Measurements from ENCODE around the gene SLC26A2. TPM values are rescaled to one million over a fixed set of nuclear protein-coding genes. Genes with fewer than 3 reads are reported as not detected.
A peak's percentile ranks its signal among the peaks of the same experiment; 100 is the strongest.

SLC26A2 gene
- total RNA-seq, 1 experiment from 2014 or later = 10.8 TPM

GRCh38 chr5:150001660-150002486, 41.3 kb downstream of the SLC26A2 start:
- no peaks in the 10 kb centered on the region for H3K9me3 ChIP-seq (ENCODE audit: low read length)
- H3K4me2 ChIP-seq (ENCODE audit: low read length) = peak overlapping the region; percentile 96
- H3K9me2 ChIP-seq (replicated peaks; ENCODE audit: low read length) = no peaks in the 10 kb centered on the region
- no peak overlapping the region for H3K27ac ChIP-seq (ENCODE audit: low read length)
- H2AFZ ChIP-seq (ENCODE audit: low read length) = peak overlapping the region; percentile 76; the same call in 1 of the 2 replicates
- intact Hi-C loops (cut with micrococcal nuclease) = loop anchor here (1.0 to 10.0 kb wide), 5 partner anchors 15 to 267 kb away; partner anchors contain the start of gene PPARGC1B
- H3K27me3 ChIP-seq (ENCODE audit: low read length) = no peaks in the 10 kb centered on the region
- ChIA-PET POLR2A (ENCODE audit: unreplicated experiment) (interaction anchor here (0.5 kb wide), 1 partner anchor 655 kb away, joined by 4 read pairs; no protein-coding TSS in a partner anchor), CTCF (no interaction called here)
- H3K4me1 ChIP-seq (ENCODE audit: insufficient read depth, low read length) = peaks cover 22% of the 10 kb centered on the region
- H3K36me3 ChIP-seq (ENCODE audit: low read depth, low read length) = peaks cover 22% of the 10 kb centered on the region
- peak overlapping the region; percentile 93 for H3K9ac ChIP-seq (ENCODE audit: low read length)
- H3K4me3 ChIP-seq (ENCODE audit: low read length) = peak overlapping the region; percentile 89
- DNase-seq (peak; percentile 84), ATAC-seq (peak; percentile 53)
- BruUV-seq (replicated peaks) = TSS peak; percentile 52
- TF ChIP-seq CTCF (conservative IDR thresholded peaks at IDR 0.05; ENCODE audit: low read depth, low read length) (peak; percentile 83), EZH2 (IDR thresholded peaks at IDR 0.05; ENCODE audit: low read length, unreplicated experiment) (no peak)
- peaks cover 11% of the 10 kb centered on the region for H4K20me1 ChIP-seq (ENCODE audit: low read length)
- H3K79me2 ChIP-seq (ENCODE audit: low read length) = peaks cover 60% of the 10 kb centered on the region
- H3F3A ChIP-seq (ENCODE audit: low read length, unreplicated experiment) = no peaks in the 10 kb centered on the region

GRCh38 chr5:150006318-150006717, 45.8 kb downstream of the SLC26A2 start:
- Histone ChIP-seq H3K36me3 (ENCODE audit: low read depth, low read length) (peaks cover 64% of the 10 kb centered on the region), H4K20me1 (ENCODE audit: low read length) (peaks cover 11% of the 10 kb centered on the region), H3F3A (ENCODE audit: low read length, unreplicated experiment) (no peaks in the 10 kb centered on the region), H3K79me2 (ENCODE audit: low read length) (peaks cover 79% of the 10 kb centered on the region), H3K27ac (ENCODE audit: low read length) (no peak overlapping the region), H3K9me3 (ENCODE audit: low read length) (no peaks in the 10 kb centered on the region), H3K4me2 (ENCODE audit: low read length) (no peak overlapping the region), H2AFZ (ENCODE audit: low read length) (no peak overlapping the region), H3K4me1 (ENCODE audit: insufficient read depth, low read length) (peaks cover 11% of the 10 kb centered on the region), H3K4me3 (ENCODE audit: low read length) (no peak overlapping the region), H3K9ac (ENCODE audit: low read length) (no peak overlapping the region), H3K27me3 (ENCODE audit: low read length) (no peaks in the 10 kb centered on the region), H3K9me2 (replicated peaks; ENCODE audit: low read length) (no peaks in the 10 kb centered on the region)
- no peak for DNase-seq
- CTCF ChIA-PET = interaction anchor here (0.6 kb wide), 1 partner anchor 10 kb away, joined by 3 read pairs; no protein-coding TSS in a partner anchor
- BruUV-seq (replicated peaks) = no TSS peak
- POLR2A ChIA-PET (ENCODE audit: unreplicated experiment) = no interaction called here
- ATAC-seq = no peak
- intact Hi-C loops (cut with micrococcal nuclease) = loop anchor here (10.0 kb wide), 1 partner anchor 272 kb away; the partner anchor contains the start of gene PPARGC1B
- TF ChIP-seq EZH2 (IDR thresholded peaks at IDR 0.05; ENCODE audit: low read length, unreplicated experiment) (no peak), CTCF (conservative IDR thresholded peaks at IDR 0.05; ENCODE audit: low read depth, low read length) (no peak)

GRCh38 chr5:150007050-150007449, 46.5 kb downstream of the SLC26A2 start:
- H3K4me3 ChIP-seq (ENCODE audit: low read length) = no peak overlapping the region
- TF ChIP-seq CTCF (conservative IDR thresholded peaks at IDR 0.05; ENCODE audit: low read depth, low read length) = no peak
- no peak for TF ChIP-seq EZH2phosphoT487 (IDR thresholded peaks at IDR 0.05; ENCODE audit: borderline replicate concordance, low read length)
- no peak for TF ChIP-seq EZH2 (IDR thresholded peaks at IDR 0.05; ENCODE audit: low read length, unreplicated experiment)
- H3K9me3 ChIP-seq (ENCODE audit: low read length) = no peaks in the 10 kb centered on the region
- no peaks in the 10 kb centered on the region for H3F3A ChIP-seq (ENCODE audit: low read length, unreplicated experiment)
- H3K9me2 ChIP-seq (replicated peaks; ENCODE audit: low read length) = no peaks in the 10 kb centered on the region
- POLR2A ChIA-PET (ENCODE audit: unreplicated experiment) = no interaction called here
- H3K27me3 ChIP-seq (ENCODE audit: low read length) = no peaks in the 10 kb centered on the region
- no peak overlapping the region for H2AFZ ChIP-seq (ENCODE audit: low read length)
- peaks cover 8% of the 10 kb centered on the region for H3K4me1 ChIP-seq (ENCODE audit: insufficient read depth, low read length)
- H3K36me3 ChIP-seq (ENCODE audit: low read depth, low read length) = peaks cover 68% of the 10 kb centered on the region
- CTCF ChIA-PET = no interaction called here
- H3K27ac ChIP-seq (ENCODE audit: low read length) = no peak overlapping the region
- H3K9ac ChIP-seq (ENCODE audit: low read length) = no peak overlapping the region
- ATAC-seq (no peak), DNase-seq (no peak)
- H4K20me1 ChIP-seq (ENCODE audit: low read length) = peaks cover 8% of the 10 kb centered on the region
- no peak overlapping the region for H3K4me2 ChIP-seq (ENCODE audit: low read length)
- no TSS peak for BruUV-seq (replicated peaks)
- peaks cover 72% of the 10 kb centered on the region for H3K79me2 ChIP-seq (ENCODE audit: low read length)
- intact Hi-C loops (cut with micrococcal nuclease) = loop anchor here (10.0 kb wide), 1 partner anchor 272 kb away; the partner anchor contains the start of gene PPARGC1B

Measured in PC-3 (cell line).